HG02885 (cell line): ENCODE measurements around the gene FADS2.

ENCODE experiments used
- ATAC-seq: cut with Tn5 transposase; IDR thresholded peaks from one replicate; pipeline ENCODE4 v1.9.1; 2021; ENCODE audit warnings: mild to moderate bottlenecking; ENCODE audit not compliant: unreplicated experiment, poor library complexity

Gene FADS2

GRCh38 chr11:61899146-61899841 lies 71.2 kb downstream of the FADS2 start:
- peak; percentile 72 for ATAC-seq

DNA sequence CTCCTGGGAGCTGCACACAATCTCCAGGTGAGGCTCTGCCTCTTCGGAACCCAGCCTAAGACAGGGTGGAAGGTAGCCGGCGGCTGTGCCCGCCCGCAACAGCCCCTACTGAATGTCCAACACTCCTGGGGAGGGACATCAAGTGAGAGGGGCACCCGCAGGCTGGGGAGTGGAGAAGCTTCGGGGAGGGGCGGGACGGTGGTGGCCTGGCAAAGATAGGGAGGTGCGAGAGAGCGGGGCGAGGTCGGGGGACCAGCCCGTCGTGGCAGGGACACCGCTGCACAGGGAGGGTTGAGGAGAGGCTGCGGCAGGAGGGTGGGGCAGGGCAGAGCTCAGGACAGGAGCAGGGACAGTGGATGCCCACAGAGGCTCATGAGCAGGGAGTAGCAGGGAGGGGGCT lies 72.2 kb downstream of the FADS2 start:
- ATAC-seq = no peak

- no peak for ATAC-seq
Observed at GRCh38 chr11:61901397-61901796, 73.3 kb downstream of the FADS2 start.

- ATAC-seq = no peak
Observed at GRCh38 chr11:61902313-61902712, 74.2 kb downstream of the FADS2 start.

DNA sequence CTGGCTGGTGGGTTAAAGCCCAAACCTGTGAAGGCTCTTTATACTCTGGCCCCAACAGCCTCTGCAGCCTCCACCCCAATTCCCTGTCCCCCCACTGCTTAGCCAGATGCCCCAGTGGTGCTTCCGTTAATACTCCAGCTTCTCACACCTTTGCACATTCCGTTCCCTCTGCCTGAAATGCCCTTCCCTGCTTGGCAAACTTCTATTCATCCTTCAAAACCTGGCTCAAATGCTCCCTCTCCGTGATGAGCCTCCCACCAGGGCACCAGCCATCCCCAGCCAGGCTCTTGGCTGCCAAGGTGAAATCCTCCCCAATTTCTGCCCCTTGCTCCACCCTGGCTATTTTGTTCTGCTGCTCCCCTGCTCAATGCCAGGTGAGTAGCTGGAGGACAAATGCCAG lies 75.7 kb downstream of the FADS2 start:
- no peak for ATAC-seq

DNA sequence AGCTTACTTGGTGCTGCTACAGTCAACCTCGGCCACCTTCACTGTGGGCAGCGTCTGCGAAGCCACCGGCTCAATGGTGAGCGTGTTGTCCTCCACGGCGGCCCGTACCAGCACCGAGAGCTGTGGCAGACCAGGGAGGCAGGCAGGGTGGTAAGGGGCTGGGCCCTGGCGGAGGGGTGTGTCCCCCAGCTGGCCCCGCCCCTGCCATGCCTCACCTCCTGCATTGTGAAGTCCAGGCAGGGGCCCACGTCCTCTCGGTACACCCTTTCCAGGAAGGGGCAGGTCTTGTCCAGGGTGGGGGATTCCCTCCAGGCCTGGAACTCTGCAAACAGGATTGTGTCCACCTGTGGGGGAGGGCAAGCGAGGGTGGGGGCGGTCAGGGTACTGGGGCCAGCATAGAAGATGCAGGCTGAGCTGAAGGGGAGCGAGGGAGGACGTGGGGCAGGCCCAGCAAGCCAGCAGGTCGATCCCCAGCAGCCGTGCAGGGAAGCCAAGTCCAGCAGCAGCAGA lies 76.5 kb downstream of the FADS2 start:
- ATAC-seq = no peak

GRCh38 chr11:61905067-61905696 lies 77.1 kb downstream of the FADS2 start:
- no peak for ATAC-seq

- no peak for ATAC-seq
Observed at GRCh38 chr11:61905801-61906521, 77.9 kb downstream of the FADS2 start.

GRCh38 chr11:61906522-61906909 lies 78.4 kb downstream of the FADS2 start:
- no peak for ATAC-seq

- no peak for ATAC-seq
Observed at GRCh38 chr11:61907282-61907681, 79.2 kb downstream of the FADS2 start.

- no peak for ATAC-seq
Observed at GRCh38 chr11:61907871-61908729, 80.0 kb downstream of the FADS2 start.

GRCh38 chr11:61908730-61909316 lies 80.7 kb downstream of the FADS2 start:
- ATAC-seq = no peak

DNA sequence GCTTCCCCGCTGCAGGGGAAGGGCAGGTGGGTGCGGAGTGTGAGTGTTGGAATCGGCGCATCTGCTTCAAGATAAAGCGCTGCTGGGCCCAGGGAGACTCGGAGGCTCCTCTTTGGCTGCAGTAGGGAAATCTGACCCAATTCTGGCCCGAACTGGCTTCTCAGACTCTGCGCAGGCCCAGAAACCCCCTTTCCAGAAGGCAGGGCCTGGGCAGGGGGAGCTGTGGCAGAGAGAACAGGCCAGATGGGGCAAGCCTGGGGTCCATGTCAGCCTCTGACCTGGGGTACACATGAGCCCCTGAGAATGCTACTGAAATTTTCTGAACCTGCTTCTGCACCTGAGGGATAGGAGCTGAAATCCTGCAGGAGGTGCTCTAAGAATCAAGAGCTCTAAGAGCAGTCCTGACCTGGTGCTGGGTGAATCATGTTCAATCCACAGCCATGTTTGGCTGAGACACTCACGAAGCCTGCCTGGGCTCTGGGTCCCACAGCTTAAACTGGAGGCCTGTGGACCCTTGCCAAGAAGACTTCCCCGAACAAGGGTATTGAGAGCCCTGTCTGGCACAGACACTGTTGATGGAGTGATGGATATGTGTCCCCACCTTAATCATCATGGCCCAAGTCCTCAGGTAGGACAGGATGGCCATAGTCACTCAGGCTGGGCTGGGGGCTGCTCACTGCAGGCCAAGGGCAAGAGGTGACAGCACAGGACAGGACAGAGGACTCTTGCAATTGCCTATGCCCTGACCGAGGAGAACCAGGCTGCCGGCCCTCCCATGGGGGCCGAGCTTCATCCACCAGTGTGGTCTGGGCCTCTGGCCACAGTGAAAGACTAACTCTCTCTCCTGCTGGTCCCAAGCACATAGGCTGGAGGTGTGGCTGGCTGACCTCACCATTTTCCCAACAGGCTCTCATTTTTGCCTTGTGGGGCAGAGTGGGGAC lies 82.4 kb downstream of the FADS2 start:
- ATAC-seq = no peak

- ATAC-seq = no peak
Observed at GRCh38 chr11:61911128-61911700, 83.1 kb downstream of the FADS2 start.

DNA sequence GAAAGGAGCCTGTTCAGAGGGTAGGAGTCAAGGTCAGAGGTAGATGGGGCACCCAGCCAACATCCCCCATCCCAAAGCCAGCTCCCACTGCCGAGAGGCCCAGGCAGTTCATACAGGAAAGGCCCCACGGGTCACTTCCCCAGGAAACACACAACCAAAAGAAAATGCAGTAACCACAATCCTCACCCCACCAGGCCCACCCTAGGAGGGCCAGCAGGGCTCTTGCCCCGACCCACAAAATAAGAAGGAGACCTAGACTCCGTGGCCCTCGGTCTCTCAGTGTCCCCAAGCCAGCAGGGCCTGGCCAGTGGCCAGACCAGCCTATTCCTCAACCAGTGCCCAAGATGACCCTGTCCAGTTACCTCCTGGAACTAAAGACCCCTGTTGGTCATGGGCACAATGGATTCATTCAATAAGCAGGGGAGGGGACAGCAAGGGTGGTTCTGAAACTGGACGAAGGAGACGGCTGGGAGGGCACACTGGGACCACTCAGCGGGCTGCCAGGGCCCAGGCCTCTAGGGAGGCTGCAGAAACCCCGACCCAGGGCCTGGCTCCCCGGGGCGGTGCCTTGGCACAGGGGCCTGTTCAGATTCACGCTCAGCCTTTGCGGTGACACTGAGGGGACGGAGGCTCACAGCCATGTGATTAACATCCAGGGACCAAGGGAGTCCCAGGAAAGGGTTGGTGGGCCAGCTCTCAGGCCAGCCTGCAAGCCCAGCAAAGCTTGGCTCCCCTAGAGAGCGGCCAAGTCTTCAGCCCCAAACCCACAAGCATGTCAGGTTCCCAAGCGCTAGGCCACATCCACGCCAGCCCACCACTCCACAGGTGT lies 83.8 kb downstream of the FADS2 start:
- ATAC-seq = no peak

DNA sequence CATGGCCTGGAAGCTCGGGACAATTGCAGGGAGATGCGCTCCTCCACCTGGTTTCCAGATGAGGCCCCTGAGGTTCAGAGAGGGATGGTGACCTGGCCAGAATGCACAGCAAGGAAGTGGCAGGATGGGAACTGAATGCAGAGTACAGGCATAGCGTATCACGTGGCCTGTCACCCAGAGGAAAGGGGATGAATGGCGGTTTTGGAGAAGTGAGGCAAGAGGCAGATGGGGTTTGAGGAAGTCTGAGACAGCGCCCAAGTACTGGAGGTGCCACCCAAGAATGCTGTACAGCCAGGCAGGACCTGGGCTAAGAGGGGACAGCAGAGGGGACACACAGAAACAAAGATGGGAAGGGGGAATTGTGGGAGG lies 84.4 kb downstream of the FADS2 start:
- no peak for ATAC-seq

- no peak for ATAC-seq
Observed at GRCh38 chr11:61912991-61913698, 85.0 kb downstream of the FADS2 start.
